ENCODE data around the gene IL5RA.

IL5RA gene

DNA sequence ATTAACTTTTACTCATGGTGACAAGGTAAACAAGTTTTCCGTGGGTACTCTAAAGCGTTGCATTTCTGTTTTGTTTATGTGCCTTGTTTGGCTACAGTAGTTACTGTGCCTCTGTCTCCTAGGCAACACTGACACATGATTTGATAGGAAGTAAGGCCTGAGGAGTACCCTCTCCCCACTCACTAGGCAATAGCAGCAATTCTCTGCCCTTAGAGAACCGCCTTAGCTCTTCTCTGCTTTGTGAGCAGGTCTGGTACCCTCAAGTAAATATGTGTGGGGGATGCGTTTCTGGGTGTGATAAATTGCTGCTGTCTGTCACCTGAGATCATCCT is at the start of gene IL5RA:
IL5RA (minus strand) TSS at position 76 of the 332 bp plus-strand sequence. CDS start 5,390 bp downstream, outside the sequence.
- peak; percentile 51 for DNase-seq

GRCh38 chr3:3157484-3157883 is 47.3 kb upstream of the IL5RA start:
- DNase-seq: no peak

GRCh38 chr3:3154879-3155610 is 44.9 kb upstream of the IL5RA start:
- no peak for DNase-seq

GRCh38 chr3:3151513-3151912 is 41.3 kb upstream of the IL5RA start:
- DNase-seq: no peak

- no peak for DNase-seq
Observed at GRCh38 chr3:3149560-3149959, 39.4 kb upstream of the IL5RA start.

DNA sequence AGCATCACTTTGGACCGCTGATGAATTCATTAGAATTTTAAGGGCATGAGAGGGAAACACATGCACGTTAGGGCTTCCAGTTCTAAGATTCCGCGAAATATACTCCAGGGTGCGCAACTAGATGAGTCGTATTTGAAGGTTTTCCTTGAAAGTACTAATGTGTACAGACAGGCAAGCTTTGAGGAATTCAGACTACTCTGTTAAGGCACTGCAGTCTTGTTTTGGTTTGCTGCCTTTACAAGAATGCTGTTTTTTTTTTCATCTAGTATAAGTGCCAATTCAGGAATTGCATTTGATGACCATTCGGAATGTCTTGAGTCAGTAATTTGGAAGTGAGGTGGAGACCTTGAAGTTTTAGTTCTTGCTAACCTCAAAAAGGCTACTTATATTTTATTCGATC is 35.7 kb upstream of the IL5RA start:
- DNase-seq: no peak

GRCh38 chr3:3141939-3142338 is 31.8 kb upstream of the IL5RA start:
- DNase-seq: no peak

GRCh38 chr3:3137526-3137925 is 27.4 kb upstream of the IL5RA start:
- no peak for DNase-seq

- no peak for DNase-seq
Observed at GRCh38 chr3:3134750-3135448, 24.7 kb upstream of the IL5RA start.

GRCh38 chr3:3133500-3133899 is 23.3 kb upstream of the IL5RA start:
- no peak for DNase-seq

GRCh38 chr3:3129579-3129978 is 19.4 kb upstream of the IL5RA start:
- DNase-seq: no peak

- DNase-seq: peak; percentile 40
Observed at GRCh38 chr3:3127432-3128010, 17.3 kb upstream of the IL5RA start.

- peak; percentile 96 for DNase-seq
Observed at GRCh38 chr3:3126477-3127431, 16.6 kb upstream of the IL5RA start, which contains the start of gene TRNT1. TRNT1 (plus strand) TSS chr3:3126940; CDS start chr3:3129041, 2,101 bp downstream.

DNA sequence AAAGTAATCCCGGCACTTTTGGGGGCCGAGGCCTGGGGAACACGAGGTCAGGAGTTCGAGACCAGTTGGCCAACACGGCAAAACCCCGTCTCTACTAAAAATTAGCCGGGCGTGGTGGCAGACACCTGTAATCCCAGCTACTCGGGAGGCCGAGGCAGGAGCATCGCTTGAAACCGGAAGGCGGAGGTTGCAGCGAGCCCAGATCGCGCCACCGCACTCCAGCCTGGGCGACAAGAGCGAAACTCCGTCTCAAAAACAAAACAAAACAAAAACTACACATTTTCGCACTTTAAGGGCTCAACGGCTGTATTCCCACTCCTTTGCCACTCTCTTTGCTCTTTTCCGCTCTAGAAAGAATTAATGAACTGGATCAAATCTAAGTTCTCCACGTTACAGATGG is 15.8 kb upstream of the IL5RA start:
- no peak for DNase-seq

- no peak for DNase-seq
Observed at GRCh38 chr3:3119393-3119851, 9.2 kb upstream of the IL5RA start.

- no peak for DNase-seq
Observed at GRCh38 chr3:3117651-3118050, 7.5 kb upstream of the IL5RA start.

- no peak for DNase-seq
Observed at GRCh38 chr3:3113042-3113709, 3.0 kb upstream of the IL5RA start.

DNA sequence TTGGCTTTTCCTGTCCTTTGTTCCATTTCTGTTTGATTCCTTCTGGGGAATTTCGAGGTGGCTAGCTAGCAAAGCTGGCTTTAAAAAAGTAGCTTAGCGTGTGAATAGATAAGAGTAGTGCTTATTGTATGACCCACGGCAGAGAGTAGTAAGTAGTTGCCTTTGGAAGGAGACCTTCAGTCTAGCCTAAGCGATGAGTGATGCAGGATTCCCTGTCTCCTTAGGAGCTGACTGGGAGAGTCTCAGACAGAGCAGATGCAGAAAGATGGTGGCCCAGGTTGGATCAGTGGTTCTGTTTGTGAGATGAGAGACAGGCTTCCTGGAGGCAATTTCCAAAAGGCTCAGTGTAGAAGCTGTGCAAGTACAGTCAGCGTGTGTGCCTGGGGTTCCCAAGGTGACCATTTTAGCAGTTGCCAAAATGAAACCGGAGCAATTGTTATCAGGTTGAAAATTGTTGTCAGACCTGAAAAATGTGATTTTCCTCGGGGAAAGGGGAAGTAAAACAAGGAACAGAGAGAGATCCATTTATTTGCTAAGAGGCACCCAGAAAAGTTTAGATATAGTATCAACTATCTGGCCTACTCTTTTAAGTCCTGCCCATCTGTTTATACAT is 681 bp upstream of the IL5RA start:
- DNase-seq: peak; percentile 45

GRCh38 chr3:3109407-3110298 is 521 bp downstream of the IL5RA start:
- no peak for DNase-seq

DNA sequence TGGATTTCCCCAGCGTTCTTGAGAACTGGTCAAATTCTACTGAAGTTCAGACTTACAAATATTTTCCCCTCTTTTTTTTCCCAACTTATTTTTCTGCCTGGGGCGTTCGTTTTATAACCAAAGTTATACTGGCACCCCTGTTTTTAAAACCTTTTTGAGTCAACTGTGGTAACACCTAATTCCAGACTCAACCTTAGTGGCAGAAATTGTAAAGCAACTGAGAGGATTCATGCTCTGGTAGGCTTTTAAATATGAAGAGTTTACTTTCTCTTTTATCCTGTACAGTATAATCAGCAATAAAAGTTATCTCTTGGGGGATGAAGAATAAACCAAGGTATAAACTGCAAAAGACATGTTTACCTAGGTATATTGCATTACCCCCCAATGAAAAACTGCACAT is 2.3 kb downstream of the IL5RA start:
- DNase-seq: no peak

DNA sequence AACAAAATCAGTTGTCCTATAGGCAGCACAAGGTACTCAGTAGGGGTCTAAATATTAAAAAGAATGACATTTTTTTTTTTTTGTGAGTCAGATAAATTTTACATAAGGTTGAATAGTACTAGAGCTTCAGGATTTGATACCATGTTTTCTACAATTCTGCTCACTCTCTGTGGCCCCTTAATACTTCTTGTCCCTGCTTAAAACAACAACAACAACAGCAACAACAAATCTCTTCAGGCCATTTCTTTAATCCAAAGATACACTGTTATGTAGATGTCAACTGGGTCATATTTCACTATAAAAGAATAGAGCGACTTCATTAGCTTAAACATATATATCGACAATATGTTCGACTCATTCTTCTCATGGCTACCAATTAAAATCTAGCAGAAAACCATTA is 3.0 kb downstream of the IL5RA start:
- no peak for DNase-seq
